ENCODE data around the gene API5.

Gene API5

GRCh38 chr11:43376594-43376993 is 64.8 kb downstream of the API5 start:
- Histone ChIP-seq H3K27me3 (no peaks in the 10 kb centered on the region), H4K20me1 (peaks cover 15 to 89% (median 62%) of the 10 kb centered on the region in 11 experiments; a peak in 21 of 22 replicates), H3K36me3 (peaks cover 39 to 94% (median 63%) of the 10 kb centered on the region in 11 experiments), H3K9ac (no peak overlapping the region), H3K4me1 (no peaks in the 10 kb centered on the region), H3K4me2 (no peak overlapping the region), H3K9me3 (replicated peaks in 1 of 11) (no peaks in the 10 kb centered on the region), H3K4me3 (no peak overlapping the region), H3K27ac (no peak overlapping the region)
- TF ChIP-seq Cebpa-rat (IDR thresholded peaks at IDR 0.05) = no peak

- Histone ChIP-seq H3K27ac (no peak overlapping the region), H4K20me1 (peaks cover 12 to 83% (median 54%) of the 10 kb centered on the region in 11 experiments; a peak in 21 of 22 replicates), H3K36me3 (peaks cover 31 to 92% (median 61%) of the 10 kb centered on the region in 11 experiments), H3K4me3 (no peak overlapping the region), H3K9me3 (replicated peaks in 1 of 11) (no peaks in the 10 kb centered on the region), H3K4me2 (no peak overlapping the region), H3K27me3 (no peaks in the 10 kb centered on the region), H3K9ac (no peak overlapping the region), H3K4me1 (peaks cover 0 to 7% (median 0%) of the 10 kb centered on the region in 10 experiments; a peak in 2 of 20 replicates)
- no peak for TF ChIP-seq Cebpa-rat (IDR thresholded peaks at IDR 0.05)
These were observed 65.6 kb downstream of the API5 start for GRCh38 chr11:43377389-43377788.

- no peaks in the 10 kb centered on the region for H3K9me3 ChIP-seq (replicated peaks in 1 of 11)
- H3K4me1 ChIP-seq = peaks cover 0 to 16% (median 0%) of the 10 kb centered on the region in 10 experiments; a peak in 6 of 20 replicates
- peaks cover 12 to 80% (median 47%) of the 10 kb centered on the region in 11 experiments; a peak in 21 of 22 replicates for H4K20me1 ChIP-seq
- H3K27me3 ChIP-seq = no peaks in the 10 kb centered on the region
- no peak overlapping the region for H3K27ac ChIP-seq
- no peak overlapping the region for H3K4me2 ChIP-seq
- no peak overlapping the region for H3K4me3 ChIP-seq
- H3K36me3 ChIP-seq = peaks cover 23 to 92% (median 65%) of the 10 kb centered on the region in 11 experiments
- TF ChIP-seq Cebpa-rat (IDR thresholded peaks at IDR 0.05) = no peak
- H3K9ac ChIP-seq = no peak overlapping the region
These were observed 67.1 kb downstream of the API5 start for GRCh38 chr11:43378897-43379296.

GRCh38 chr11:43381802-43382201 is 70.0 kb downstream of the API5 start:
- Histone ChIP-seq H3K4me2 (no peak overlapping the region), H3K9me3 (replicated peaks in 1 of 11) (no peaks in the 10 kb centered on the region), H3K27ac (no peak overlapping the region), H3K4me3 (no peak overlapping the region), H3K9ac (no peak overlapping the region), H3K27me3 (no peaks in the 10 kb centered on the region), H3K36me3 (peaks cover 45 to 93% (median 73%) of the 10 kb centered on the region in 11 experiments), H4K20me1 (peaks cover 11 to 60% (median 29%) of the 10 kb centered on the region in 11 experiments; a peak in 21 of 22 replicates), H3K4me1 (peaks cover 0 to 16% (median 0%) of the 10 kb centered on the region in 10 experiments; a peak in 6 of 20 replicates)
- no peak for TF ChIP-seq Cebpa-rat (IDR thresholded peaks at IDR 0.05)

GRCh38 chr11:43382614-43383013 is 70.8 kb downstream of the API5 start:
- Histone ChIP-seq H3K27me3 (no peaks in the 10 kb centered on the region), H3K36me3 (peaks cover 53 to 93% (median 77%) of the 10 kb centered on the region in 11 experiments), H3K9me3 (replicated peaks in 1 of 11) (no peaks in the 10 kb centered on the region), H4K20me1 (peaks cover 7 to 60% (median 21%) of the 10 kb centered on the region in 11 experiments; a peak in 20 of 22 replicates), H3K4me2 (peak overlapping the region in 3 of 11 experiments; percentile 51 to 76 (median 52); a peak in 6 of 22 replicates), H3K4me1 (peaks cover 0 to 16% (median 0%) of the 10 kb centered on the region in 10 experiments; a peak in 6 of 20 replicates), H3K27ac (peak overlapping the region in 1 of 11 experiments; percentile 12; a peak in 2 of 22 replicates), H3K4me3 (no peak overlapping the region), H3K9ac (no peak overlapping the region)
- no peak for TF ChIP-seq Cebpa-rat (IDR thresholded peaks at IDR 0.05)

- Histone ChIP-seq H3K4me3 (no peak overlapping the region), H3K4me2 (no peak overlapping the region), H3K4me1 (peaks cover 0 to 16% (median 0%) of the 10 kb centered on the region in 10 experiments; a peak in 6 of 20 replicates), H3K27me3 (no peaks in the 10 kb centered on the region), H4K20me1 (peaks cover 0 to 52% (median 4%) of the 10 kb centered on the region in 11 experiments; a peak in 6 of 22 replicates), H3K27ac (no peak overlapping the region), H3K9ac (no peak overlapping the region), H3K9me3 (replicated peaks in 1 of 11) (no peaks in the 10 kb centered on the region), H3K36me3 (peaks cover 57 to 89% (median 79%) of the 10 kb centered on the region in 11 experiments)
- TF ChIP-seq Cebpa-rat (IDR thresholded peaks at IDR 0.05) = no peak
These were observed 72.6 kb downstream of the API5 start for GRCh38 chr11:43384393-43384792.

- no peak for TF ChIP-seq Cebpa-rat (IDR thresholded peaks at IDR 0.05)
- Histone ChIP-seq H3K4me3 (no peak overlapping the region), H3K9ac (no peak overlapping the region), H3K27ac (no peak overlapping the region), H3K4me2 (no peak overlapping the region), H4K20me1 (peaks cover 0 to 9% (median 0%) of the 10 kb centered on the region in 11 experiments; a peak in 3 of 22 replicates), H3K9me3 (replicated peaks in 1 of 11) (no peaks in the 10 kb centered on the region), H3K27me3 (no peaks in the 10 kb centered on the region), H3K36me3 (peaks cover 85 to 94% (median 88%) of the 10 kb centered on the region in 11 experiments), H3K4me1 (no peaks in the 10 kb centered on the region)
These were observed 80.9 kb downstream of the API5 start for GRCh38 chr11:43392713-43393112.

- Histone ChIP-seq H3K27me3 (no peaks in the 10 kb centered on the region), H4K20me1 (peaks cover 0 to 3% (median 0%) of the 10 kb centered on the region in 11 experiments; a peak in 2 of 22 replicates), H3K9ac (no peak overlapping the region), H3K36me3 (peaks cover 89 to 99% (median 94%) of the 10 kb centered on the region in 11 experiments), H3K4me1 (no peaks in the 10 kb centered on the region), H3K4me2 (no peak overlapping the region), H3K4me3 (no peak overlapping the region), H3K27ac (no peak overlapping the region), H3K9me3 (replicated peaks in 1 of 11) (no peaks in the 10 kb centered on the region)
- no peak for TF ChIP-seq Cebpa-rat (IDR thresholded peaks at IDR 0.05)
These were observed 82.1 kb downstream of the API5 start for GRCh38 chr11:43393765-43394355.

Data from BLaER1 treated with 17β-estradiol and CSF1 and Interleukin-3, amounts not matched to agents 10 nM and 100 nM (cell line).